ACC112 (cell line): ENCODE measurements around the gene ELF5.

Experiments
- H2AFZ ChIP-seq: fragments of 200-600 bp; sonication (generic); one replicate; pipeline ENCODE4 v1.6.0; 2017; ENCODE audit warnings: antibody characterized with exemption, low read length; ENCODE audit not compliant: unreplicated experiment
- H3K27ac ChIP-seq: fragments of 200-600 bp; sonication (generic); 2 replicates; pipeline ENCODE4 v1.5.1; 2014; ENCODE audit warnings: low read depth, mild to moderate bottlenecking, antibody characterized with exemption, low read length, moderate library complexity
- H3K27me3 ChIP-seq: fragments of 200-600 bp; sonication (generic); 2 replicates; pipeline ENCODE4 v1.6.1; 2014; ENCODE audit warnings: mild to moderate bottlenecking, antibody characterized with exemption, low read length, moderate library complexity, mixed read lengths; ENCODE audit not compliant: insufficient read depth
- H3K36me3 ChIP-seq: fragments of 200-600 bp; sonication (generic); 2 replicates; pipeline ENCODE4 v1.6.1; 2016; ENCODE audit warnings: mild to moderate bottlenecking, antibody characterized with exemption, low read length, moderate library complexity, mixed read lengths; ENCODE audit not compliant: insufficient read depth
- H3K4me1 ChIP-seq: fragments of 200-600 bp; sonication (generic); one replicate; pipeline ENCODE4 v1.6.1; 2016; ENCODE audit warnings: low read length, mixed read lengths; ENCODE audit not compliant: insufficient read depth, unreplicated experiment, control insufficient read depth
- H3K4me3 ChIP-seq: fragments of 200-600 bp; sonication (generic); 2 replicates; pipeline ENCODE4 v1.5.1; 2014; ENCODE audit warnings: mild to moderate bottlenecking, low read depth, low read length
- H3K79me2 ChIP-seq: fragments of 200-600 bp; sonication (generic); one replicate; pipeline ENCODE4 v1.6.0; 2016; ENCODE audit warnings: low read length; ENCODE audit not compliant: control insufficient read depth, unreplicated experiment, insufficient read depth

Gene ELF5

GRCh38 chr11:34475656-34476055 lies 37.9 kb downstream of the ELF5 start:
- Histone ChIP-seq H3K27ac (no peak overlapping the region), H2AFZ (no peak overlapping the region), H3K79me2 (no peaks in the 10 kb centered on the region), H3K4me1 (peaks cover 5% of the 10 kb centered on the region), H3K4me3 (no peak overlapping the region), H3K27me3 (no peaks in the 10 kb centered on the region; the same call in 1 of the 2 replicates), H3K36me3 (peaks cover 5% of the 10 kb centered on the region; the same call in 1 of the 2 replicates)

- Histone ChIP-seq H3K4me3 (no peak overlapping the region), H3K4me1 (no peaks in the 10 kb centered on the region), H2AFZ (no peak overlapping the region), H3K27ac (no peak overlapping the region), H3K36me3 (peaks cover 9% of the 10 kb centered on the region), H3K27me3 (no peaks in the 10 kb centered on the region), H3K79me2 (no peaks in the 10 kb centered on the region)
Measured at GRCh38 chr11:34473603-34474169, 39.9 kb downstream of the ELF5 start.

- Histone ChIP-seq H3K36me3 (peaks cover 48% of the 10 kb centered on the region), H3K27ac (no peak overlapping the region), H3K4me1 (no peaks in the 10 kb centered on the region), H2AFZ (no peak overlapping the region), H3K4me3 (no peak overlapping the region), H3K27me3 (no peaks in the 10 kb centered on the region), H3K79me2 (no peaks in the 10 kb centered on the region)
Measured at GRCh38 chr11:34468209-34468841, 45.3 kb downstream of the ELF5 start.

GRCh38 chr11:34466802-34467488 lies 46.6 kb downstream of the ELF5 start:
- Histone ChIP-seq H3K27ac (no peak overlapping the region), H3K79me2 (no peaks in the 10 kb centered on the region), H3K4me1 (no peaks in the 10 kb centered on the region), H3K36me3 (peaks cover 57% of the 10 kb centered on the region), H3K4me3 (no peak overlapping the region), H2AFZ (no peak overlapping the region), H3K27me3 (no peaks in the 10 kb centered on the region)

- Histone ChIP-seq H3K36me3 (peaks cover 52% of the 10 kb centered on the region), H3K4me3 (no peak overlapping the region), H3K4me1 (no peaks in the 10 kb centered on the region), H3K27me3 (no peaks in the 10 kb centered on the region), H3K79me2 (no peaks in the 10 kb centered on the region), H3K27ac (no peak overlapping the region), H2AFZ (no peak overlapping the region)
Measured at GRCh38 chr11:34464591-34465051, 49.0 kb downstream of the ELF5 start.

- no peaks in the 10 kb centered on the region for H3K79me2 ChIP-seq
- H3K27me3 ChIP-seq, result no peaks in the 10 kb centered on the region
- no peak overlapping the region for H3K4me3 ChIP-seq
- H2AFZ ChIP-seq, result no peak overlapping the region
- H3K27ac ChIP-seq, result no peak overlapping the region
- peaks cover 44% of the 10 kb centered on the region for H3K36me3 ChIP-seq
- no peaks in the 10 kb centered on the region for H3K4me1 ChIP-seq
Measured at GRCh38 chr11:34461215-34461614, 52.4 kb downstream of the ELF5 start.

GRCh38 chr11:34460278-34460677 lies 53.3 kb downstream of the ELF5 start:
- peaks cover 35% of the 10 kb centered on the region for H3K36me3 ChIP-seq
- H3K4me3 ChIP-seq, result no peak overlapping the region
- no peaks in the 10 kb centered on the region for H3K27me3 ChIP-seq
- H3K27ac ChIP-seq, result no peak overlapping the region
- H3K79me2 ChIP-seq, result no peaks in the 10 kb centered on the region
- no peak overlapping the region for H2AFZ ChIP-seq
- no peaks in the 10 kb centered on the region for H3K4me1 ChIP-seq

GRCh38 chr11:34459507-34460162 lies 54.0 kb downstream of the ELF5 start:
- Histone ChIP-seq H3K27me3 (no peaks in the 10 kb centered on the region), H3K4me3 (no peak overlapping the region), H2AFZ (no peak overlapping the region), H3K79me2 (no peaks in the 10 kb centered on the region), H3K36me3 (peaks cover 30% of the 10 kb centered on the region), H3K4me1 (no peaks in the 10 kb centered on the region), H3K27ac (no peak overlapping the region)

- no peak overlapping the region for H3K4me3 ChIP-seq
- H2AFZ ChIP-seq, result no peak overlapping the region
- H3K36me3 ChIP-seq, result peaks cover 23% of the 10 kb centered on the region
Measured at GRCh38 chr11:34458525-34458924, 55.1 kb downstream of the ELF5 start.

GRCh38 chr11:34457607-34458006 lies 56.0 kb downstream of the ELF5 start:
- Histone ChIP-seq H2AFZ (no peak overlapping the region), H3K27ac (no peak overlapping the region), H3K4me1 (no peaks in the 10 kb centered on the region), H3K27me3 (no peaks in the 10 kb centered on the region), H3K36me3 (peaks cover 18% of the 10 kb centered on the region), H3K4me3 (no peak overlapping the region), H3K79me2 (no peaks in the 10 kb centered on the region)

More at GRCh38 chr11:34458525-34458924, 55.1 kb downstream of the ELF5 start:
- Histone ChIP-seq H3K4me1 (no peaks in the 10 kb centered on the region), H3K27ac (no peak overlapping the region), H3K27me3 (no peaks in the 10 kb centered on the region), H3K79me2 (no peaks in the 10 kb centered on the region)
